ENCODE results near the gene HTR5A. TPM values are rescaled to one million over a fixed set of nuclear protein-coding genes. Genes with fewer than 3 reads are reported as not detected.

HTR5A gene
- total RNA-seq, 1 donor from 2014 or later, result not detected

DNA sequence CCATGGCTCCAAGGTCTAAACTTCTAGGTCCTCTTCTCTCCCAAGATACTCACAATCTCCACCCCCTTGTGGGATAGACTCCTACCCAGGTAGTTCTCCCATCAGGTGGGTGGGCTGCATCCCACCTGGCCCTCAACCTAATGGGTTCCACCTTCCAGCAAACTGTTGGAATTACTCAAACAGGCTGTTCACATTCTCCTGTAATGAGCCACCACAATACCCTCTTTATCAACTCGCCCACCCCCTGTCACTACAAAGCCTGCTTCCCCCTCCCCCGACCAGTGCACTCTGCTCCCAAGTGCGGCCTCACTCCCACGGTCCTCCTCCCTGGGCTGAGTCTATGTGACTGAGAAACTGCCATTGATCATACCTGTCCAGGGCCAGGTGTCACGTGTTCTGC lies 10.4 kb upstream of the HTR5A start:
- TF ChIP-seq, protein P1, sequence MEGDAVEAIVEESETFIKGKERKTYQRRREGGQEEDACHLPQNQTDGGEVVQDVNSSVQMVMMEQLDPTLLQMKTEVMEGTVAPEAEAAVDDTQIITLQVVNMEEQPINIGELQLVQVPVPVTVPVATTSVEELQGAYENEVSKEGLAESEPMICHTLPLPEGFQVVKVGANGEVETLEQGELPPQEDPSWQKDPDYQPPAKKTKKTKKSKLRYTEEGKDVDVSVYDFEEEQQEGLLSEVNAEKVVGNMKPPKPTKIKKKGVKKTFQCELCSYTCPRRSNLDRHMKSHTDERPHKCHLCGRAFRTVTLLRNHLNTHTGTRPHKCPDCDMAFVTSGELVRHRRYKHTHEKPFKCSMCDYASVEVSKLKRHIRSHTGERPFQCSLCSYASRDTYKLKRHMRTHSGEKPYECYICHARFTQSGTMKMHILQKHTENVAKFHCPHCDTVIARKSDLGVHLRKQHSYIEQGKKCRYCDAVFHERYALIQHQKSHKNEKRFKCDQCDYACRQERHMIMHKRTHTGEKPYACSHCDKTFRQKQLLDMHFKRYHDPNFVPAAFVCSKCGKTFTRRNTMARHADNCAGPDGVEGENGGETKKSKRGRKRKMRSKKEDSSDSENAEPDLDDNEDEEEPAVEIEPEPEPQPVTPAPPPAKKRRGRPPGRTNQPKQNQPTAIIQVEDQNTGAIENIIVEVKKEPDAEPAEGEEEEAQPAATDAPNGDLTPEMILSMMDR (conservative IDR thresholded peaks at IDR 0.05; ENCODE audit: low read depth, low read length), result no peak
- DNase-seq (ENCODE audit: low read depth), result no peak

DNA sequence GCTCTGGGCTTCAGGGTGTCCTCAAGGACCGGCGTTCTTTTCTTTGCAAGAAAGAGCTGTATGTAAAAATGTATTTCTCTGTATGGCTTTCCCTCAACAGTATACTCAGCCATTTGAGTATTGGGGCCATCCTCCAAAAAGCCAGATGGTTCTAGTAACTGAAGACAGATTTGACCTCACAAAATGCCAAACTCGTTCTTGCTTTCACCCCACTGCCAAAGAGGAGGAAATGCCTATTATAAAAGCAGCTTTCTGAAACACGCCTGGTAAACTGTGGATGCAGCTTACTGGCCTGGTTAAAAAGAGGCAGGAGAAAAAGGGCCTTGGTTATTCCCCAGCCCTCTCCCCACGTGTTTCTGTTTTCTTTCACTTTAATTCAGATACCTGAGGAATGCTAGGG lies 7.7 kb upstream of the HTR5A start:
- no peak overlapping the region for H3K4me3 ChIP-seq (ENCODE audit: low read depth, low read length)
- TF ChIP-seq, protein P1 (conservative IDR thresholded peaks at IDR 0.05; ENCODE audit: low read depth, low read length), result no peak
- DNase-seq (ENCODE audit: low read depth), result no peak

More for the DNA sequence above, 10.4 kb upstream of the HTR5A start:
- no peak overlapping the region for H3K4me3 ChIP-seq (ENCODE audit: low read depth, low read length)

DNA sequence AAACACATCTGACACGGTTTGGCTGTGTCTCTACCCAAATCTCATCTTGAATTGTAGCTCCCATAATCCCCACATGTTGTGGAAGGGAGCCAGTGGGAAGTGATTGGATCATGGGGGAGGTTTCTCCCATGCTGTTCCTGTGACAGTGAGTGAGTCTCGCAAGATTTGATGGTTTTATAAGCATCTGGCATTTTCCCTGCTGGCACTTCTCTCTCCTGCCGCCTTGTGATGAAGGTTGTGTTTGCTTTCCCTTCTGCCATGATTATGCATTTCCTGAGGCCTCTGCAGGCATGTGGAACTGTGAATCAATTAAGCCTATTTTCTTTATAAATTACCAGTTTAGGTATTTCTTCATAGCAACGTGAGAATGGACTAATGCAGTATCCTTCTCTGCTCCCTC lies 5.9 kb upstream of the HTR5A start:
- TF ChIP-seq, protein P1 (conservative IDR thresholded peaks at IDR 0.05; ENCODE audit: low read depth, low read length), result no peak
- H3K4me3 ChIP-seq (ENCODE audit: low read depth, low read length), result no peak overlapping the region
- no peak for DNase-seq (ENCODE audit: low read depth)

DNA sequence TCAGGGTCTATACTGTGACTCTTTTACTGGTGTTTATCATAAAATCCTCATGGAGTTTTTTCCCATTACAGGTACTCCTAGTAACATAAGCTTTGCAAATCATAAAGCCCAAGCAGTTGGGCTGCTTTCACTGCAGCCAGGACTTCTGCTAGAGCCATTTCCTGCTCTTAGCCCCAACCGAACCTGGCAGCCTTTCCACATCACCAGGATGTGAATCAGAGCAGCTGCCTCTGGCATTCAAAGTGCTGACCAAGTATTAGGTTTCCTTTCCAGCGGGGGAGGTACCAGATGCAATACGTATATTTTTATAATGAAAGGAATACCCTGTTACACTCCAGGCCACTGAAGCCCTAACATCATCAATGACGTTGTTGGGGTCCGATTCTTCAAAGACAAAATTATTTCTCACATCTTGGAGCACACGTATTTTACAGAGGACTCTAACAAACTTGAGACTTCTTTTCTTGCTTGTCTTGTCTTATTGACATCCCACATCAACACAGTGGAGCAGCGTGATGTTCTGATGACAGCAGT lies 3.6 kb upstream of the HTR5A start:
- H3K4me3 ChIP-seq (ENCODE audit: low read depth, low read length), result no peak overlapping the region
- TF ChIP-seq, protein P1 (conservative IDR thresholded peaks at IDR 0.05; ENCODE audit: low read depth, low read length), result no peak
- DNase-seq (ENCODE audit: low read depth), result peak; percentile 27

DNA sequence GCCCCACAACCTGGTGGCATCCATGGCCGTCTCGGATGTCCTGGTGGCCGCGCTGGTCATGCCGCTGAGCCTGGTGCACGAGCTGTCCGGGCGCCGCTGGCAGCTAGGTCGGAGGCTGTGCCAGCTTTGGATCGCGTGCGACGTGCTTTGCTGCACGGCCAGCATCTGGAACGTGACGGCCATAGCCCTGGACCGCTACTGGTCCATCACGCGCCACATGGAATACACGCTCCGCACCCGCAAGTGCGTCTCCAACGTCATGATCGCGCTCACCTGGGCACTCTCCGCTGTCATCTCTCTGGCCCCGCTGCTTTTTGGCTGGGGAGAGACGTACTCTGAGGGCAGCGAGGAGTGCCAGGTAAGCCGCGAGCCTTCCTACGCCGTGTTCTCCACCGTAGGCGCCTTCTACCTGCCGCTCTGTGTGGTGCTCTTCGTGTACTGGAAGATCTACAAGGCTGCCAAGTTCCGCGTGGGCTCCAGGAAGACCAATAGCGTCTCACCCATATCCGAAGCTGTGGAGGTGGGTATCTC lies 1.1 kb downstream of the HTR5A start:
- H3K4me3 ChIP-seq (ENCODE audit: low read depth, low read length), result no peak overlapping the region
- TF ChIP-seq, protein P1 (conservative IDR thresholded peaks at IDR 0.05; ENCODE audit: low read depth, low read length), result no peak
- no peak for DNase-seq (ENCODE audit: low read depth)

DNA sequence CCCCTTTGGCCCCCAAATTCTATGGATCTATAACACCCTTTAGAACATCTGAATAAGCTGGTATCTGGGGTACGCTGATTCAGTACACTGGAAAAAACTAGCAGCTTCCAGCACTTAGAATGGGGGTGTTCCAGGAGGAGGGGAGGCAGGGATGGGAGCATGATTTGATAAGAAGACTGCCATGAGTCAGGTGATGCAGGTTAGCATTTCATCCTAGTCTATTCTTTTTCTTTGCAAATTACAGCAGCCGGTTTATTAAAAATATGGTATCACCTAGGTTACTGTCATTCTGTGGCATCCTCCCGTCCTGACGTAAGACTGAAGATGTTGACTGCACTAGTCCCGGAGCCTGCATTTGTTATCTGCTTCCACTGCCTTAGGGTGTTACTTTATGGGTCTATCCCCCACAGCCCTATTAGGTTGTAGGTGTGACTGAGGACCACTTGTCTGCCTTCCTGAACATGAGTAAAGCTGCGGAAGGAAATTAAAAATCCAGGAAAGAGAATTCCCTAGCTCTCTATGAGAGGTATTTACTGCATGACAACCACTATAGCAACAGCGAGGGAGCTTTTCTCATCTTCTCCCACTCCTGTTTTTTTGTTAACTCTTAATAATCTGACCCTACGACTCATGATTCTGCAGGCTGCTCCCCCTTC lies 1.9 kb downstream of the HTR5A start:
- TF ChIP-seq, protein P1 (conservative IDR thresholded peaks at IDR 0.05; ENCODE audit: low read depth, low read length), result no peak
- no peak for DNase-seq (ENCODE audit: low read depth)
- H3K4me3 ChIP-seq (ENCODE audit: low read depth, low read length), result no peak overlapping the region

DNA sequence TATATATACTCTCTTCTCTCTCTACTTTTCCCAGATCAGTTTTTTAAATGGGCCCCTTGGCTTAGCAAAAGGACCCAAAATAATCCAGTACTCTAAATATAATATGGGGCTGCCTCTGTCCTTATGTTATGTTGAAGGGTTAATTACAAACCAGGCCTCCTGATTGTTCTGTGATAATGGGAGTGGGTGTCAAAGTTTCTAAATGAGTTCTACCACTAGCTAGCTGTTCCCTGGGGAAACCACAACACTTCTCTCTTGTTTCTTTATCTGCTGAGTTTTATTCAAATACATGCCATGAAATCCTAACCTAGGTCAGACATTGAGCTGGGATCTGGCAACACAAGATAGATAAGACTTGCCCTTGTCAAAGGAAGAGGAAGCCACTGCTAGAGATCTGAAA lies 3.8 kb downstream of the HTR5A start:
- TF ChIP-seq, protein P1 (conservative IDR thresholded peaks at IDR 0.05; ENCODE audit: low read depth, low read length), result no peak
- no peak for DNase-seq (ENCODE audit: low read depth)
- H3K4me3 ChIP-seq (ENCODE audit: low read depth, low read length), result no peak overlapping the region
